GM12801 (cell line): ENCODE data around the gene DIRAS1.

Experiments used
- TF ChIP-seq, protein P1 (sequence below): IDR thresholded peaks from one replicate; pipeline ENCODE4 v1.5.1; 2011; ENCODE audit warnings: control low read depth; ENCODE audit not compliant: insufficient read length; ENCODE audit errors: extremely low read depth

DIRAS1 gene

DNA sequence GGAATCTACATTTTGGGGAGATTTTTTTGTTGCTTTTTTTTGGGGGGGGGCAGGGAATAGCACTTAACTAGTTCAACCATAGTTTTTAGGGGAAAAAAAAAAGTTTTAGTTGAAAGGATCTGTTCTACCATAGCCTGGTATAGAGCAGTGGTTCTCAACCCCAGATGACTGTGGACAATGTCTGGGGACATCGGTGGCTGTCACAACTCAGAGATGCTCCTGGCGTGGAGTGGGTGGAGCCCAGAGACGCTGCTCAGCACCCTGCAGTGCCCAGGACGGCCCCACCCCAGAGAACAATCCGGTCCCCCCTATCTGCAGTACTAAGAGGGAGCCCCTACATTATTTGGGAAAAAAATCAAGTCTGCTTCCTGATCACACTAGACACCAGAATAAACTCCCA is 27.0 kb downstream of the DIRAS1 start:
- TF ChIP-seq, protein P1, sequence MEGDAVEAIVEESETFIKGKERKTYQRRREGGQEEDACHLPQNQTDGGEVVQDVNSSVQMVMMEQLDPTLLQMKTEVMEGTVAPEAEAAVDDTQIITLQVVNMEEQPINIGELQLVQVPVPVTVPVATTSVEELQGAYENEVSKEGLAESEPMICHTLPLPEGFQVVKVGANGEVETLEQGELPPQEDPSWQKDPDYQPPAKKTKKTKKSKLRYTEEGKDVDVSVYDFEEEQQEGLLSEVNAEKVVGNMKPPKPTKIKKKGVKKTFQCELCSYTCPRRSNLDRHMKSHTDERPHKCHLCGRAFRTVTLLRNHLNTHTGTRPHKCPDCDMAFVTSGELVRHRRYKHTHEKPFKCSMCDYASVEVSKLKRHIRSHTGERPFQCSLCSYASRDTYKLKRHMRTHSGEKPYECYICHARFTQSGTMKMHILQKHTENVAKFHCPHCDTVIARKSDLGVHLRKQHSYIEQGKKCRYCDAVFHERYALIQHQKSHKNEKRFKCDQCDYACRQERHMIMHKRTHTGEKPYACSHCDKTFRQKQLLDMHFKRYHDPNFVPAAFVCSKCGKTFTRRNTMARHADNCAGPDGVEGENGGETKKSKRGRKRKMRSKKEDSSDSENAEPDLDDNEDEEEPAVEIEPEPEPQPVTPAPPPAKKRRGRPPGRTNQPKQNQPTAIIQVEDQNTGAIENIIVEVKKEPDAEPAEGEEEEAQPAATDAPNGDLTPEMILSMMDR: no peak

DNA sequence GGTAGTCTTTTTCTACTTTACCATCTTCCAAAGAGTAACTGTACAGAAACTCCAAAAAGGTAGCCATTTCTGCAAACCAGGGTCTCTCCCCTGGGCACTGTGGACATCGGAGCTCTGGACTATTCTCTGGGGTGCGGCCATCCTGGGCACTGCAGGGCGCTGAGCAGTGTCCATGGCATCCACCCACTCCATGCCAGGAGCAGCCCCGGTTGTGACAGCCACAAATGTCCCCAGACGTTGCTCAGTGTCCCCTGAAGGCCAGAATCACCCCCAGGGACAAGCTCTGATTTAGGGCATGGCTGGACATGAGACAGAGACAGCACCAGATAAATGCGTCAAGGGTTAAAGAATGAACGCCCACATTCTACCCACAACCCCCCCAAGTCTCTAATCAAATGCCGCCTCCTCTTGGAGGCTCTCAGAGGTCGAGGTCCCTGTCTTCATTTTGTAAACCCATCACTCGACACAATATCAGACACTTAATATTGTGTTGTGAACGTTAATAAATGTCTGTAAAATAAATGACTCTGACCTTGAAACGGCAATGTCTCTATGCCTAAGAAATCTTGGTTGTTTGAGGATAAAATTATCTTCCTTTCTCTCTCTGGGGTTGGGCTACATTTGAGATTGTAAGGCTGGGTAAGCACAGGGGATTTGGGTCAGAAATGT is 27.5 kb downstream of the DIRAS1 start:
- TF ChIP-seq, protein P1: no peak

DNA sequence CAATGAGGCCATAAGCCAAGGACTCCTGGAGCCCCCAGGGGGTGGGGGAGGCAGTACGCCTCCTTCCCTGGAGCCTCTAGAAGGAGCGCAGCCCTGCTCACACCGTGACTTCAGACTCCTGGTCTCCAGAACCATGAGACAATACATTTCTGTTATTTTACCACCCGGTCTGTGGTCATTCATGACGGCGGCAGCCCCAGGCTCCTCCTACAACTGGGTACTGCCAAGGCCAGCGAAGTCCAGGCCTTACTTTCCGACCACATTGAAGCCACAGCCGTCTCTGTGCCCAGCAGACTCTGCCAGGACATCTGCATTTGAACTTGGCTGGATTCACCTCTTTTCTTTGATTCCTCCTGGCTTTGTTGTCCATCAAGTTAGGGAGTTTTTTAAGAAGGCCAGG is 29.2 kb downstream of the DIRAS1 start:
- TF ChIP-seq, protein P1: no peak

DNA sequence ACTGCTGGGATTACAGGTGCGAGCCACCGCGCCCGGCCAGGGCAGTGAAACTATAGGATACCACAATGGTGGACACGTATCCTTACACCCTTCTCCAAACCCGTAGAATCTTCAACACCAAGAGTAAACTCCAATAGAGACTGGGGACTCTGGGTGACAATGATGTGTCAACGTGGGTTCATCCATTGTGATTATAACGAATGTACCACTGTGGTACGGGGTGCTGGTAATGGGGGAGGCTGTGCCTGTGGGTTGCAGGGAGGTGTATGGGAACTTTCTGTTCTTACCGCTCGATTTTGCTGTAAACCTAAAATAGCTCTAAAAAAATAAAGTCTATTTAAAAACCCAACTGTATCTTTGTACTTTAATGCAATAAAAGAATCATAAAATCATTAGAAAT is 30.3 kb downstream of the DIRAS1 start:
- TF ChIP-seq, protein P1: no peak

DNA sequence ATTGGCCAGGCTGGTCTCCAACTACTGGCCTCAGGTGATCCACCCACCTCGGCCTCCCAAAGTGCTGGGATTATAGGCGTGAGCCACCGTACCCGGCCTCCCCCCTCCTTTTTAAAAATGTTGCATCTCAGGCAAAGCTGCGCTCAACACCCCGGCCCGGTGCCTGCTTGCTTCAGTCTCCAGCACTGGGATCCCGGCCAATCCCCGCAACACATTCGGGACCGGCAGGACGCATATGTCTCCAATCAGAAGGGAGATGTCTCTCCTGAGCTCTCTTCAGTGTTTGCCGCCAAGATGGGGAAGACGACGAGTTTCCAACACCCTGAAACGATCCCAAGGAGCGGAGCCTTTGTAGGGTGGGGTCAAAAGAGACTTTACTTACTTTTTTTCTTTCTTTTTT is 34.8 kb downstream of the DIRAS1 start:
- TF ChIP-seq, protein P1: no peak

DNA sequence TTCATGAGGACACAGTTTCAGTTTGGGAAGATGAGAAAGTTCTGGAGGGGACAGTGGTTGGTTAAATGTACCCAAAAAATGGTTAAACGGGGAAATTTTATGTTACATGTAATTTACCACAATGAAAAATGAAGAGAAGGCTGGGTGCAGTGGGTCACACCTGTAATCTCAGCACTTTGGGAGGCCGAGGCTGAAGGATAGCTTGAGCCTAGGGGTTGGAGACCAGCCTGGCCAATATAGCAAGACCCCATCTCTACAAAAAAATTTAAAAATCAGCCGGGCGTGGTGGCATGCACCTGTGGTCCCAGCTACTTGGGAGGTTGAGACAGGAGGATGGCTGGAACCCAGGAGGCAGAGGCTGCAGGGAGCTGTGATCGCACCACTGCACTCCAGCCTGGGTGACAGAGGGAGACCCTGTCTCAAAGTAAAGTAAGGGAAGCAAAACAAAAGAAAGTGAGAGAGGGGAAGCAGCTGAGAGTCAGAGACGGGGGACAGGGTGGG is 35.9 kb downstream of the DIRAS1 start:
- TF ChIP-seq, protein P1: no peak

DNA sequence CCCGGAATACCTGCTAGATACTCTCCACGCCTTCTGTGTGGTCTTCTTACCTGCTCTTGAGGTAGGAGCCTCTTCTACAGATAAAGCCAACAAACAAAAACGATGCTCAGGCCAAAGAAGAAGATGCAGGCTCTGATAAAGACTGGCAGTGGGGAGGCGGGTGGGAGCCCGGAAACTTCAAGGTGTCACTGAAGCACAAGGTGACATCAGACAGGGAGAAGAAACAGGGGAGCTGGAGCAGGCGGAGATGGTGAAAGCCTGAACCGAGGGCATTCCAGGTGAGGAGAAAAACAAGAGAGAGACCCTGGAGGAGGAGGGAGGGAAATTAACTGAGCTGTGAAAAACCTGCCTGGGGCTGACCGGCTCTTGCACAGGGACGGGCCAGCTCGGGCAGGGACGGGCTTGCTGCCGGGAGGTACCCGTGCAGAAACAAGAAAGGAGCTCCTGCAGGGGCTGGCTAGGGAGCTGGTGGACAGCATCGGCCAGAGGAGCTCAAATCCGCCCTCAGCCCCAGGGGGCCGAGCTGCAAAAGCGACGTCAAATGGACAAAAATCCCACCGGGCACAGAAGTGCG is 37.7 kb downstream of the DIRAS1 start:
- TF ChIP-seq, protein P1: no peak
